ENCODE measurements around the gene SENP6. TPM values are rescaled to one million over a fixed set of nuclear protein-coding genes. Genes with fewer than 3 reads are reported as not detected.

Gene SENP6
- total RNA-seq, 1 experiment from 2014 or later: 116 TPM

GRCh38 chr6:75746221-75746620, 144.5 kb downstream of the SENP6 start:
- no peak for TF ChIP-seq CTCF (conservative IDR thresholded peaks at IDR 0.05)
- Mint-ChIP-seq H3K27ac (no peak overlapping the region), H3K4me3 (no peak overlapping the region), H3K27me3 (ENCODE audit: low read depth) (peaks cover 13% of the 10 kb centered on the region), H3K9me3 (no peaks in the 10 kb centered on the region), H3K4me1 (peaks cover 11 to 20% of the 10 kb centered on the region in 2 experiments), H3K36me3 (ENCODE audit: insufficient read depth in 1 of 3, low read depth in 3 of 3) (no peaks in the 10 kb centered on the region)
- Histone ChIP-seq H2BK15ac (ENCODE audit: low read depth, low read length) (no peak overlapping the region), H2AFZ (ENCODE audit: low read length) (no peak overlapping the region), H2AK5ac (ENCODE audit: insufficient read length, low read length) (no peak overlapping the region), H3K27me3 (ENCODE audit: insufficient read depth, low read length) (no peaks in the 10 kb centered on the region), H3K23me2 (ENCODE audit: insufficient read length, low read depth, low read length, poor library complexity, severe bottlenecking) (peaks cover 3% of the 10 kb centered on the region), H3K56ac (ENCODE audit: insufficient read length, low read depth, low read length) (no peak overlapping the region), H2BK120ac (ENCODE audit: low read depth, low read length, poor library complexity, severe bottlenecking) (no peak overlapping the region), H3K79me1 (ENCODE audit: insufficient read depth, low read depth, low read length, poor library complexity, severe bottlenecking) (no peaks in the 10 kb centered on the region), H2BK12ac (ENCODE audit: insufficient read length, low read depth, low read length) (no peak overlapping the region), H3K4me1 (ENCODE audit: insufficient read depth, low read length) (no peaks in the 10 kb centered on the region), H3K9me3 (ENCODE audit: control insufficient read depth, low read depth, low read length) (no peaks in the 10 kb centered on the region), H4K91ac (ENCODE audit: insufficient read length, low read depth, low read length) (no peak overlapping the region), H3K4me2 (ENCODE audit: insufficient read depth, insufficient read length, low read length) (no peak overlapping the region), H3K14ac (ENCODE audit: insufficient read depth, low read length) (no peak overlapping the region), H3K79me2 (ENCODE audit: insufficient read depth, low read length) (no peaks in the 10 kb centered on the region; the same call in 1 of the 2 replicates), H3K23ac (ENCODE audit: insufficient read length, low read depth, low read length) (no peak overlapping the region), H4K5ac (ENCODE audit: insufficient read length, low read depth, low read length) (no peak overlapping the region), H3K27ac (ENCODE audit: insufficient read length, low read depth, low read length) (no peak overlapping the region), H4K8ac (replicated peaks; ENCODE audit: insufficient read length, low read depth, low read length) (no peak overlapping the region), H3K9ac (ENCODE audit: extremely low read depth, insufficient read length, low read length) (no peak overlapping the region), H3K4ac (ENCODE audit: low read depth, low read length) (no peak overlapping the region), H4K20me1 (ENCODE audit: control insufficient read depth, insufficient read depth, insufficient read length) (no peaks in the 10 kb centered on the region), H3T11ph (ENCODE audit: low read length) (no peak overlapping the region), H2BK20ac (ENCODE audit: low read depth, low read length, poor library complexity, severe bottlenecking) (no peak overlapping the region), H3K18ac (ENCODE audit: insufficient read length, low read depth, low read length) (no peak overlapping the region), H2BK5ac (ENCODE audit: insufficient read length, low read length) (no peak overlapping the region)
- DNase-seq: no peak
- no CpG with 5 or more reads among the region's 2 CpGs for WGBS (ENCODE audit: extremely low coverage, insufficient read length, low lambda C conversion rate)

All from H9 (cell line).